HG02610 (cell line): ENCODE data around the gene NID2.

Experiments used
- ATAC-seq: cut with Tn5 transposase; IDR thresholded peaks from one replicate; pipeline ENCODE4 v1.9.1; 2021; ENCODE audit warnings: mild to moderate bottlenecking, moderate library complexity; ENCODE audit not compliant: unreplicated experiment

NID2 gene

GRCh38 chr14:52003324-52003723 is 65.5 kb downstream of the NID2 start:
- ATAC-seq = no peak

DNA sequence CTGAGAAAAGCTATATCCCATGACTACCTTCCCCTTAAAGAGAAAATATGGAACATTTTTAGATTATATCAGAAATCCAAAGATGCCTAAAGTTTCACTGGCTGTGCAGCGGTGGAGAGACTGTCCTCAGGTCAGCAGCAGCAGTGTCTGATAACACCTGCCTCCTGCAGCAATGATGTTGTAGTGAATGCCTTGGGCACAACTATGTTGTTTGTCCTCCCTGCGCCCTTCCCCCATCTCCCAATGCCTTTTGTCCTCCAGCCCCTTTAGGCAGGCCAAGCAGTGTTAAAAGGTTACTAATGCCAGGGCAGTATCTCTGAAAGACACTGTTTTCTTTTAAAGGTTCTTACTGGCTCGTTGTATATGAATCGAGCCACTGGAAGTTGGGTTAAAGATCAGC is 66.3 kb downstream of the NID2 start:
- ATAC-seq = no peak

DNA sequence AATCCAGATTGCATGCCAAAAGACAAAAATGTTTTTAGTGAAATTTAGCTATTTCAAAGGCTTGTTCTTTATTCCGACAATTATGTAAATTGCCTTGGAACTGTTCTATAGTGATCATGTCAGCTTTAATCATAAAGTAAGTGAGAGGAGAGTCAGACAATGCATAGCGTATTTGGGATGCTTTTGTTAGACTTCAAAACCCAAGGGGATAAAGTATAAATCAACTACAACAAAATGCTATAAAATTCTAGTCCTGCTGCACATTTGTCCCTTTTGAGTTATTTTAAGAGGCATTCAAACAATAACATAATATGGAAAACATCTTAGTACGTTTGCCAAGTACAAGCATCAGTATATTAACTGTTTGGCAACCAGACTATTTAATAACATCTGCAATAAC is 68.2 kb downstream of the NID2 start:
- ATAC-seq = no peak

GRCh38 chr14:52000019-52000582 is 68.8 kb downstream of the NID2 start:
- ATAC-seq = no peak

GRCh38 chr14:51999084-51999483 is 69.8 kb downstream of the NID2 start:
- no peak for ATAC-seq

DNA sequence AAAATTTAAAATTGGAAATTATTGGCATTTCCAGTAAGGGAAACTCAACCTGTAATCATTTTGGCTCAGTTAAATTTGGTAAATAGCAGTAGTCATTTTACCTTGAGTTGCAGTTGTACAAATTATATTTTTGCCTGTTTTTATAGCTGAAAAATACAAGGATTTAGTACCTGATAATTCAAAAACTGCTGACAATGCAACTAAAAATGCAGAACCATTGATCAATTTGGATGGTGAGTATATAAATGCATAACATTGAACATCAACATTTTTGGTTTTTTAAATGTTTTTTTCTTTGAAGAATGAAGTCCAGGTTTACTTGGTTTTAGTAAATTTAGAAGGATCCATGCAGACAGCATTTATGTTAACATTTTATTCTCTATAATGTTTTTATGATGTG is 70.5 kb downstream of the NID2 start:
- no peak for ATAC-seq

GRCh38 chr14:51996148-51996746 is 72.6 kb downstream of the NID2 start:
- ATAC-seq = no peak

DNA sequence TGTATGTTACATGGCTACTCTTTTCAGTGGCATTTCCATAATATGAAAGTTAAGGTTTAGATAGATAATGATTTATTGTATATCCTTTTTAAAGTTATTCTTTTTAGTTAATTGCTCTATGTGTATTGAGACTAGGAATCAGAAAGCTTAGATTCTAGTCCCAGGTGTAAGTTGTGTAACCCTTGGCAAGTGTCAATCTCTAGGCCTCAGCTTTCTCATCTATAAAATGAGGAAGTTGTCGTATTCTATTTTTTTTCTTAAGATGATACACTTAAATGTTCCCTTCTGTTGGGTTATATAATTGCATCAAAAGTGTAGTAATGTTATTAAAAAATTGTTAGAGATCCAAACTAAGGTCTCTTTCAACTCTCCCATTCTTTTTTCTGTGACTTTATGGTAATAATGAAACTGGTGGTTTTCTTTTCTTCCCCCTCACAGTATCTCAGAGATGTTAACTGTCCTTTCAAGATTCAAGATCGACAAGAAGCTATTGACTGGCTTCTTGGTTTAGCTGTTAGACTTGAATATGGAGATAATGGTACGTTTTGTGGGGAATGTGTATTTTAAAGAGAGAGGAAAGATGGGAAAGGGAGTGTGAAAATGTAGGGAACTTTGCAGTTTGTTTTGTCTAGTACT is 75.5 kb downstream of the NID2 start:
- ATAC-seq = peak; percentile 25

GRCh38 chr14:51990488-51990887 is 78.4 kb downstream of the NID2 start:
- ATAC-seq = no peak

DNA sequence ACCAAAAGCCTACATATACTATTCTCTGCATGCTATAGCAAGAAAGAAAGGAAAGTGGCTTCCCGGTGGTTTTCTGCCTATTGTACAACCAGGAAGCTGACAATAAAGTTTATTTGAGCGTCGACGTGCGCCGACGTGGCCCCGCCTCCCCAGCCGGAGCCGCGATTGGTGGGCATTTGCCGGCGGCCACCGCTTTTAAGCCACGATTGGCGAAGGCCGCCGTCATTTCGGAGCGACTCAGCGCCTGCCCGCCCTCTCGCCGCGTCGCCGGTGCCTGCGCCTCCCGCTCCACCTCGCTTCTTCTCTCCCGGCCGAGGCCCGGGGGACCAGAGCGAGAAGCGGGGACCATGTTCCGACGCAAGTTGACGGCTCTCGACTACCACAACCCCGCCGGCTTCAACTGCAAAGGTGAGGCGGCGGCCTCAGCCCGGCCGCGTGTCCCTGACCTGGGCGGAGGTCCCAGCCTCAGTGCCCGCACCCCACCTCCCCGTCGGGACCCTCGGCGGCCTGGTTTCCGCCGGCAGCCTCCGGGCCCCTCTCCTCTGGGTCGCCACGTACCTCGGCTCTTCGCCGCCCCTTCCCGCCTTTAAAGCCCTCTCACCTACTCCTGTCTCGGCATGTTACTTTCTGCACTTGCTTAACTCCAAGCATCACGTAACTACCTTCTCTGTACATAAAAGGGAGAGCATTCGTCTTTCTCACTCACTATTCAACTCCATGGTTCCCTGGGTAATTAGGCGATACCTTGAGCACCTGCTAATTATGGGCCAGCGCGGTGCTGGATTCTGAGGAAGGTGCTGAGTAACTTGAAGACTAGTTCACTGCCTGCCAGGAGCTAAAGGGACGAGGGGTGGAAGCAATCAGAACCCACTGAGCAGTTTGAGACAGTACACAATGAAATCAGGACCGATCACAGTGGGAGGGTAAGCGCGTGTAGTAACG is 79.3 kb downstream of the NID2 start, which contains the start of gene RTRAF:
TSS of gene RTRAF (plus strand) at position 254 of the 942 bp plus-strand sequence. CDS start at position 348, 94 bp downstream.
- ATAC-seq = peak; percentile 93

GRCh38 chr14:51988221-51988620 is 80.6 kb downstream of the NID2 start:
- ATAC-seq = no peak

DNA sequence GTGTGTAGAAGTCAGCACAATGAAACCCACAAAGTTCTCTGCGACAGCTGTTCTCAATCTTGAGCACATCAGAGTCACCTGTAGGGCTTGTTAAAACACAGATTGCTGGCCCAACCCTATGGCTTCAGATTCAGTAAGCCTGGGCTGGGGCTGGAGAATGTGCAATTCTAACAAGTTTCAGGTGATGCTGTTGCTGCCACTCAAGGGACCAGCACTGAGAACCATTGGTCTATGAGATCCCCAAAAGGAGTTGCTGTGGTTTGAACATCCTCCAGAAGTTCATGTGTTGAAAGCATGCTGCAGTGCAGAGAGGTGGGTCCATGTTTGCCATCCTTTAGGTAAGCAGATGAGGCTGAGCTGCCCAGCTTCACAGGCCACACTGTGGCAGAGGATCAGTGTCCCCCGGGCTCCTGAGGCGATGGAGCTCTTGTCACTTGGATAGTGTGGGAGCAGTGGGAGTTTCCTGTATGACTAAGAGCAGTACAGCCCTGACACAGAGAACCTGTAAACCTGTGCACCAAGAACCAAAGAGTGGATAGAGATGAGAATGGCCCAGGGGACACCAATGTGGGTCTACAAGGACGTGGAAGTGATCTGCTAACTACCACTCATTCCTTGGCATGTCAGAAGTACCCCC is 87.5 kb downstream of the NID2 start:
- ATAC-seq = peak; percentile 84

DNA sequence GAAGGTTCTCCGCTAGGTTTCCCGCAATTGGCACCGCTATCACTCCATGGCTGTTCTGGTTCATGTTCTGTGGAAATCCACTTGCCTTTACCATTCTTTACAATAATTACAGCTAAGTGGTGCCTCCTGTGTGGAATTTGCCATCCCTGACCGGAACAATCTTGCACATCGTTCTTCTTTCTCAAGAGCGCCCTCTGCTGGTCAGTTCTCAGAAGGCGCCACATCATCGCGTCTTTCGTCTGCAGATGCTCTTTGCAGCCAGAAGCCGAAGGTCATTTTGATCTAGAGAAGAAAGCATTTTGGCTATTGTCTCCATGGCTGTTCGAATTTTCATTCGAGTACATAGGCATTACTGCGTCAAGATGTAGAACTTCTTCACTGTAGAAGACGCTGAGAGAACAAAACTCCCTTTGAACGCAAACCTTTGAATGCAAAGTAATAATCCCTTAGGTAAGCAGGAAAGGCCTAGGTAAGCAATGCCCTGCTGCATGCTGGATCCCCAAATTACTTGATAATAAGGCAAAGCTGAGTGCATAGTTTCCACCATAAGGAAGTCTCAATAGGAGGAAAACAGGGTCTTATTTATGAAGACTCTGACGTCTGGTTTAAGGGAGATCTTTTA is 89.7 kb downstream of the NID2 start:
- peak; percentile 36 for ATAC-seq

- no peak for ATAC-seq
These were observed 90.2 kb downstream of the NID2 start for GRCh38 chr14:51978681-51979085.

DNA sequence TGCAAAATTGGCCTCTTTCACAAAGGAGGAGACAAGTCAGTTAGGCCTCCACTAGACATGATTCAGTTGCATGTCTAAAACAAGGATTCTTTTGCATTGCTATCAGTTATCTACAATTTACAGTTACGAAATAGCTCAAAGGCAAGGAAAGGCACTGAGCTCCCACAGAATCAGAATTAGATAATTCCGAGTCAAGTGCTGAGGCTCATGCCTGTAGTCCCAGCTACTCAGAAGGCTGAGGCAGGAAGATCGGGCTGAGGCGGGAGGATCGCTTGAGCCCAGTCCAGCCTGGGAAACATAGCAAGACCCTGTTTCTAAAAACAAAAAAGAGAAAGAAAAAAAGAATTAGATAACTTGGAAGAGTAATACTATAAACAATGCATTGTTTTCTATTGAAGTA is 91.8 kb downstream of the NID2 start:
- no peak for ATAC-seq

DNA sequence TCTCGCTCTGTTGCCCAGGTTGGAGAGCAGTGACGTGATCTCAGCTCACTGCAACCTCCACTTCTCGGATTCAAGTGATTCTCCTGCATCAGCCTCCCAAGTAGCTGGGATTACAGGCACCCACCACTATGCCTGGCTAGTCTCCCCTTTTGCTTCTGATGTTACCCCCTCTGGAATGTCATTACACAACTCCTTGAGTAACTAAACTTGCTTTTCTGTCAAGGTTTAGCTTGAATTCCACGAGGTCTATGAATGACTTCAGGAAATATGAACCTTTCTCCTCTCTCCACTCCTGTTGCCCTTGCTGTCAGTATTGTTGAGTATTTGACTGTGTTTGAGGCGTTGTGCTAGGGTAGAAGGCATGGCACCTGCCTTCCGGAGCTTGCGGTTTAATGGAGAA is 96.3 kb downstream of the NID2 start:
- ATAC-seq = no peak

GRCh38 chr14:51969852-51970540 is 98.9 kb downstream of the NID2 start:
- no peak for ATAC-seq

DNA sequence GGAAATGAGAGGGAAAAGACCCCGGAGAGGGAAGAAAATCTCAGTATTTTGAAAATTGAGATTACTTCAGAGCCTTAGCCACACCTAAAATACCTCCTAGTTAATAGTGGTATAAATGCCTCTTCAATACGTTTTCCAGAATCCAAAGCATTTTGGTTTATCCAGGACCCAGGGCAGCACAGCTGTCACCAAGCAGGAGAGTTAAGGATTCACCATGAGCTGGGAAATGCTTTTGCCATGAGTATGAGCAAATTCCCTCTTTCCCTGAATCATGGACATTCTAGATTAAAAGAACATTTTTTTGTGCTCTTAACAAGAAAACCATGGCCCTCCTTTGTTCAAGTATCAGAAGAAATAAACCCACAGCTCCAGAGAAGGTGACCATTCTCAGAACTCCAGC is 101.3 kb downstream of the NID2 start:
- no peak for ATAC-seq

DNA sequence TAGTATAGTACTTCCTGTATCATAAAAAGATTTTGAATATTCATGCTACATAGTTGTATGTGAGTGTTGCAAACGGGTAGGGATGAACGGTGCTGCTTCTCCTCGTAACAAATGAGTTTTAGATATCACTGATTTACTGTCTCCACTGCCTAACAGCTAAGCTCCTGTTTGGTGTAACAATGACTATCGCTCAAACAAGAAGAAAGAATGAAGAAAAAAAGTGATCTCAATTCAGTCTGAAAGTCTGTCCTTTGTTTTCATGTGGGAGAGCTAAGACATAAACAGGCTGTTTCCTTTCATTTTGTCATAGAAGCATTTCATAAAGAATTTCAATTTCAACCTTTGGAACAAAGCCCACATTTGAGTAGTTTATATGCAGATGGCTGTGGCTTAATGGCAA is 105.6 kb downstream of the NID2 start:
- no peak for ATAC-seq

- ATAC-seq = no peak
These were observed 106.1 kb downstream of the NID2 start for GRCh38 chr14:51962711-51963110.
